GM23338 (cell line): ENCODE measurements around the gene DGKB. TPM values are rescaled to one million over a fixed set of nuclear protein-coding genes. Genes with fewer than 3 reads are reported as not detected.

ENCODE experiments used
- CTCF ChIP-seq, 2 experiments: fragments of 200-600 bp in 1 of 2; sonication (generic) in 1 of 2; conservative IDR thresholded peaks; 2 replicates each; pipeline versions ENCODE4 v1.5.1 to v1.6.1; 2016 to 2017; ENCODE audit warnings: antibody characterized with exemption in 2 of 2, low read depth in 2 of 2, mild to moderate bottlenecking in 2 of 2, moderate library complexity in 1 of 2
- ETS1 ChIP-seq: IDR thresholded peaks from 2 replicates; pipeline ENCODE4 v1.6.1; 2016; ENCODE audit warnings: antibody characterized with exemption
- EZH2 ChIP-seq: fragments of 200-600 bp; sonication (generic); IDR thresholded peaks from one replicate; pipeline ENCODE4 v1.8.0; 2017; ENCODE audit warnings: antibody characterized with exemption, mild to moderate bottlenecking, low read depth; ENCODE audit not compliant: unreplicated experiment
- EZH2phosphoT487 ChIP-seq: fragments of 200-600 bp; sonication (generic); IDR thresholded peaks from one replicate; pipeline ENCODE4 v1.8.1; 2018; ENCODE audit warnings: antibody characterized with exemption; ENCODE audit not compliant: unreplicated experiment
- JUNB ChIP-seq: IDR thresholded peaks from one replicate; pipeline ENCODE4 v1.6.1; 2016; ENCODE audit warnings: antibody characterized with exemption; ENCODE audit not compliant: unreplicated experiment
- NANOG ChIP-seq: IDR thresholded peaks from 2 replicates; pipeline ENCODE4 v1.6.1; 2016; ENCODE audit warnings: antibody characterized with exemption, borderline replicate concordance
- ZNF114 ChIP-seq: fragments of 250-450 bp; sonication (Bioruptor Pico); IDR thresholded peaks from 2 replicates; pipeline ENCODE4 v1.5.0; 2020; ENCODE audit warnings: mild to moderate bottlenecking, moderate library complexity
- ZNF331 ChIP-seq: fragments of 250-450 bp; sonication (Bioruptor Pico); IDR thresholded peaks from 2 replicates; pipeline ENCODE4 v1.5.0; 2020; ENCODE audit warnings: low read depth, mild to moderate bottlenecking, moderate library complexity
- polyA plus RNA-seq: library from polyadenylated mRNA; unstranded; fragments of >200 nt; fragmentation: Nextera tagmentation; extraction: Ambion mirVana; gene quantifications from 2 replicates; pipeline ENCODE4 v1.2.1, GENCODE V29; 2016
- total RNA-seq: library from RNA; depleted of rRNA; stranded (reverse); fragments of >200 nt; shearing (Covaris generic); gene quantifications from 2 replicates; pipeline ENCODE4 v1.2.3, GENCODE V29; 2014
- TF ChIP-seq, protein P1 (sequence below): fragments of 250-450 bp; sonication (Bioruptor Pico); IDR thresholded peaks from 2 replicates; pipeline ENCODE4 v1.5.0; 2020; ENCODE audit warnings: mild to moderate bottlenecking, moderate library complexity

Gene DGKB
- total and polyA plus RNA-seq, 2 experiments from 2014 or later = 4.8 to 11.5 TPM

GRCh38 chr7:14841086-14841485, 61.5 kb downstream of the DGKB start (continued):
- TF ChIP-seq, protein P1, sequence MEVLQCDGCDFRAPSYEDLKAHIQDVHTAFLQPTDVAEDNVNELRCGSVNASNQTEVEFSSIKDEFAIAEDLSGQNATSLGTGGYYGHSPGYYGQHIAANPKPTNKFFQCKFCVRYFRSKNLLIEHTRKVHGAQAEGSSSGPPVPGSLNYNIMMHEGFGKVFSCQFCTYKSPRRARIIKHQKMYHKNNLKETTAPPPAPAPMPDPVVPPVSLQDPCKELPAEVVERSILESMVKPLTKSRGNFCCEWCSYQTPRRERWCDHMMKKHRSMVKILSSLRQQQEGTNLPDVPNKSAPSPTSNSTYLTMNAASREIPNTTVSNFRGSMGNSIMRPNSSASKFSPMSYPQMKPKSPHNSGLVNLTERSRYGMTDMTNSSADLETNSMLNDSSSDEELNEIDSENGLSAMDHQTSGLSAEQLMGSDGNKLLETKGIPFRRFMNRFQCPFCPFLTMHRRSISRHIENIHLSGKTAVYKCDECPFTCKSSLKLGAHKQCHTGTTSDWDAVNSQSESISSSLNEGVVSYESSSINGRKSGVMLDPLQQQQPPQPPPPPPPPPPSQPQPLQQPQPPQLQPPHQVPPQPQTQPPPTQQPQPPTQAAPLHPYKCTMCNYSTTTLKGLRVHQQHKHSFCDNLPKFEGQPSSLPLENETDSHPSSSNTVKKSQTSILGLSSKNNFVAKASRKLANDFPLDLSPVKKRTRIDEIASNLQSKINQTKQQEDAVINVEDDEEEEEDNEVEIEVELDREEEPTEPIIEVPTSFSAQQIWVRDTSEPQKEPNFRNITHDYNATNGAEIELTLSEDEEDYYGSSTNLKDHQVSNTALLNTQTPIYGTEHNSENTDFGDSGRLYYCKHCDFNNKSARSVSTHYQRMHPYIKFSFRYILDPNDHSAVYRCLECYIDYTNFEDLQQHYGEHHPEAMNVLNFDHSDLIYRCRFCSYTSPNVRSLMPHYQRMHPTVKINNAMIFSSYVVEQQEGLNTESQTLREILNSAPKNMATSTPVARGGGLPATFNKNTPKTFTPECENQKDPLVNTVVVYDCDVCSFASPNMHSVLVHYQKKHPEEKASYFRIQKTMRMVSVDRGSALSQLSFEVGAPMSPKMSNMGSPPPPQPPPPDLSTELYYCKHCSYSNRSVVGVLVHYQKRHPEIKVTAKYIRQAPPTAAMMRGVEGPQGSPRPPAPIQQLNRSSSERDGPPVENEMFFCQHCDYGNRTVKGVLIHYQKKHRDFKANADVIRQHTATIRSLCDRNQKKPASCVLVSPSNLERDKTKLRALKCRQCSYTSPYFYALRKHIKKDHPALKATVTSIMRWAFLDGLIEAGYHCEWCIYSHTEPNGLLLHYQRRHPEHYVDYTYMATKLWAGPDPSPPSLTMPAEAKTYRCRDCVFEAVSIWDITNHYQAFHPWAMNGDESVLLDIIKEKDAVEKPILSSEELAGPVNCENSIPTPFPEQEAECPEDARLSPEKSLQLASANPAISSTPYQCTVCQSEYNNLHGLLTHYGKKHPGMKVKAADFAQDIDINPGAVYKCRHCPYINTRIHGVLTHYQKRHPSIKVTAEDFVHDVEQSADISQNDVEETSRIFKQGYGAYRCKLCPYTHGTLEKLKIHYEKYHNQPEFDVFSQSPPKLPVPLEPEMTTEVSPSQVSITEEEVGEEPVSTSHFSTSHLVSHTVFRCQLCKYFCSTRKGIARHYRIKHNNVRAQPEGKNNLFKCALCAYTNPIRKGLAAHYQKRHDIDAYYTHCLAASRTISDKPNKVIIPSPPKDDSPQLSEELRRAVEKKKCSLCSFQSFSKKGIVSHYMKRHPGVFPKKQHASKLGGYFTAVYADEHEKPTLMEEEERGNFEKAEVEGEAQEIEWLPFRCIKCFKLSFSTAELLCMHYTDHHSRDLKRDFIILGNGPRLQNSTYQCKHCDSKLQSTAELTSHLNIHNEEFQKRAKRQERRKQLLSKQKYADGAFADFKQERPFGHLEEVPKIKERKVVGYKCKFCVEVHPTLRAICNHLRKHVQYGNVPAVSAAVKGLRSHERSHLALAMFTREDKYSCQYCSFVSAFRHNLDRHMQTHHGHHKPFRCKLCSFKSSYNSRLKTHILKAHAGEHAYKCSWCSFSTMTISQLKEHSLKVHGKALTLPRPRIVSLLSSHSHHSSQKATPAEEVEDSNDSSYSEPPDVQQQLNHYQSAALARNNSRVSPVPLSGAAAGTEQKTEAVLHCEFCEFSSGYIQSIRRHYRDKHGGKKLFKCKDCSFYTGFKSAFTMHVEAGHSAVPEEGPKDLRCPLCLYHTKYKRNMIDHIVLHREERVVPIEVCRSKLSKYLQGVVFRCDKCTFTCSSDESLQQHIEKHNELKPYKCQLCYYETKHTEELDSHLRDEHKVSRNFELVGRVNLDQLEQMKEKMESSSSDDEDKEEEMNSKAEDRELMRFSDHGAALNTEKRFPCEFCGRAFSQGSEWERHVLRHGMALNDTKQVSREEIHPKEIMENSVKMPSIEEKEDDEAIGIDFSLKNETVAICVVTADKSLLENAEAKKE (CRISPR knock-in tag) = no peak
- TF ChIP-seq JUNB (no peak), NANOG (no peak), EZH2 (no peak), CTCF (conservative IDR thresholded peaks at IDR 0.05; ENCODE audit: low read depth in 2 of 2) (no peak), ZNF114 (no peak), EZH2phosphoT487 (no peak), ZNF331 (no peak), ETS1 (no peak)
